ENCODE measurements around the gene GMPPA.

- no peak for TF ChIP-seq CTCF (IDR thresholded peaks at IDR 0.05)
- TF ChIP-seq POLR2A (IDR thresholded peaks at IDR 0.05), result no peak
These were observed 25.2 kb upstream of the GMPPA start for GRCh38 chr2:219473511-219473910.
